ENCODE results near the gene ANGPTL5. TPM values are rescaled to one million over a fixed set of nuclear protein-coding genes. Genes with fewer than 3 reads are reported as not detected.

ANGPTL5 gene
- total and polyA plus RNA-seq, 9 of the 15 experiments (the other 6 are each of a cell fraction or from before 2014, with no cell fraction given): 0.03 TPM; not detected in 8

GRCh38 chr11:101866619-101867491, 49.5 kb downstream of the ANGPTL5 start:
- Histone ChIP-seq H3K79me2 (ENCODE audit: control insufficient read depth, insufficient read depth, low read length) (no peaks in the 10 kb centered on the region), H3K36me3 (ENCODE audit: control insufficient read depth, insufficient read depth, low read length) (no peaks in the 10 kb centered on the region), H3K4me1 (replicated peaks in 1 of 2; ENCODE audit: control insufficient read depth in 2 of 2, insufficient read depth in 2 of 2, low read length in 2 of 2) (no peaks in the 10 kb centered on the region), H3K9me1 (ENCODE audit: control insufficient read depth, insufficient read depth, low read length) (no peaks in the 10 kb centered on the region), H2AFZ (ENCODE audit: low read depth, low read length) (no peak overlapping the region), H3K9ac (ENCODE audit: insufficient read depth in 1 of 2, low read depth in 2 of 2, low read length in 2 of 2) (no peak overlapping the region), H3K27ac (ENCODE audit: extremely low read depth, low read depth, low read length) (no peak overlapping the region), H3K4me2 (ENCODE audit: insufficient read depth, low read length) (no peak overlapping the region), H3K9me3 (replicated peaks; ENCODE audit: control insufficient read depth, insufficient read depth, low read depth, low read length) (no peaks in the 10 kb centered on the region), H4K20me1 (replicated peaks; ENCODE audit: control insufficient read depth, insufficient read depth, low read length) (no peaks in the 10 kb centered on the region), H3K27me3 (ENCODE audit: control insufficient read depth in 2 of 2, insufficient read depth in 2 of 2, low read length in 2 of 2) (no peaks in the 10 kb centered on the region), H3K4me3 (no peak overlapping the region)
- no peak for ATAC-seq
- TF ChIP-seq ELK3 (CRISPR knock-in tag; IDR thresholded peaks at IDR 0.05): no peak
- TF ChIP-seq ZNF3 (CRISPR knock-in tag; IDR thresholded peaks at IDR 0.05): no peak
- no peak for TF ChIP-seq E2F3 (CRISPR knock-in tag; IDR thresholded peaks at IDR 0.05)
- TF ChIP-seq TSHZ1 (CRISPR knock-in tag; IDR thresholded peaks at IDR 0.05): no peak
- no peak for TF ChIP-seq PHF20 (IDR thresholded peaks at IDR 0.05; ENCODE audit: partially characterized antibody)
- no peak for TF ChIP-seq CHD4 (IDR thresholded peaks at IDR 0.05; ENCODE audit: insufficient read depth, insufficient replicate concordance, low read depth, low read length, poor library complexity, severe bottlenecking)
- TF ChIP-seq ZKSCAN8 (CRISPR knock-in tag; IDR thresholded peaks at IDR 0.05): no peak
- DNase-seq (ENCODE audit: extremely low read depth in 1 of 4, low spot score in 3 of 4): no peak
- POLR2A ChIA-PET: no interaction called here
- CTCF ChIA-PET (ENCODE audit: low intra/inter-chr PET ratio): interaction anchor here (0.7 kb wide), 1 partner anchor 935 kb away, joined by 4 read pairs; no protein-coding TSS in a partner anchor
- 0% methylated on average over 5 of the region's 5 CpGs for WGBS (ENCODE audit: insufficient coverage, low coverage, missing lambda C conversion rate)
- no peak for FAIRE-seq
- intact Hi-C loops (cut with micrococcal nuclease) (no loop called here), in situ Hi-C loops (cut with MboI) (no loop called here)
- no TSS peak for BruUV-seq (replicated peaks)
